ENCODE results near the gene PEPD.

The PEPD gene

GRCh38 chr19:33444562-33445441, 76.8 kb downstream of the PEPD start:
- Histone ChIP-seq H3K9ac (no peak overlapping the region), H3K4me1 (ENCODE audit: low read depth, poor library complexity, severe bottlenecking) (no peaks in the 10 kb centered on the region), H3K27ac (no peak overlapping the region), H3K4me2 (no peak overlapping the region), H3K27me3 (ENCODE audit: insufficient read depth, low read depth) (no peaks in the 10 kb centered on the region), H4K20me1 (ENCODE audit: insufficient read depth) (no peaks in the 10 kb centered on the region), H3K36me3 (ENCODE audit: insufficient read depth) (no peaks in the 10 kb centered on the region), H3K79me2 (ENCODE audit: insufficient read depth, low read depth) (no peaks in the 10 kb centered on the region), H3K4me3 (IDR thresholded peaks at IDR 0.05; ENCODE audit: insufficient read depth, low read depth, low read length) (no peak overlapping the region), H2AFZ (ENCODE audit: low read depth) (no peak overlapping the region)
- no peak for TF ChIP-seq CTCF (conservative IDR thresholded peaks at IDR 0.05; ENCODE audit: low read depth, low read length)

- no peaks in the 10 kb centered on the region for H4K20me1 ChIP-seq (ENCODE audit: insufficient read depth)
- no peak overlapping the region for H3K9ac ChIP-seq
- H3K4me1 ChIP-seq (ENCODE audit: low read depth, poor library complexity, severe bottlenecking) = no peaks in the 10 kb centered on the region
- no peak overlapping the region for H3K27ac ChIP-seq
- no peak overlapping the region for H3K4me3 ChIP-seq (IDR thresholded peaks at IDR 0.05; ENCODE audit: insufficient read depth, low read depth, low read length)
- H2AFZ ChIP-seq (ENCODE audit: low read depth) = no peak overlapping the region
- no peaks in the 10 kb centered on the region for H3K79me2 ChIP-seq (ENCODE audit: insufficient read depth, low read depth)
- H3K4me2 ChIP-seq = no peak overlapping the region
- no peak for TF ChIP-seq CTCF (conservative IDR thresholded peaks at IDR 0.05; ENCODE audit: low read depth, low read length)
- H3K27me3 ChIP-seq (ENCODE audit: insufficient read depth, low read depth) = no peaks in the 10 kb centered on the region
- no peaks in the 10 kb centered on the region for H3K36me3 ChIP-seq (ENCODE audit: insufficient read depth)
These were observed 77.7 kb downstream of the PEPD start for GRCh38 chr19:33443638-33444561.

- no peaks in the 10 kb centered on the region for H3K79me2 ChIP-seq (ENCODE audit: insufficient read depth, low read depth)
- H3K9ac ChIP-seq = no peak overlapping the region
- no peaks in the 10 kb centered on the region for H3K27me3 ChIP-seq (ENCODE audit: insufficient read depth, low read depth)
- no peak for TF ChIP-seq CTCF (conservative IDR thresholded peaks at IDR 0.05; ENCODE audit: low read depth, low read length)
- H4K20me1 ChIP-seq (ENCODE audit: insufficient read depth) = no peaks in the 10 kb centered on the region
- no peak overlapping the region for H3K4me2 ChIP-seq
- H3K4me1 ChIP-seq (ENCODE audit: low read depth, poor library complexity, severe bottlenecking) = no peaks in the 10 kb centered on the region
- no peak overlapping the region for H3K27ac ChIP-seq
- no peaks in the 10 kb centered on the region for H3K36me3 ChIP-seq (ENCODE audit: insufficient read depth)
- no peak overlapping the region for H2AFZ ChIP-seq (ENCODE audit: low read depth)
- no peak overlapping the region for H3K4me3 ChIP-seq (IDR thresholded peaks at IDR 0.05; ENCODE audit: insufficient read depth, low read depth, low read length)
These were observed 78.9 kb downstream of the PEPD start for GRCh38 chr19:33442706-33443105.

GRCh38 chr19:33441828-33442227, 79.8 kb downstream of the PEPD start:
- Histone ChIP-seq H3K4me3 (IDR thresholded peaks at IDR 0.05; ENCODE audit: insufficient read depth, low read depth, low read length) (no peak overlapping the region), H3K9ac (no peak overlapping the region), H3K36me3 (ENCODE audit: insufficient read depth) (no peaks in the 10 kb centered on the region), H3K4me2 (no peak overlapping the region), H3K27me3 (ENCODE audit: insufficient read depth, low read depth) (no peaks in the 10 kb centered on the region), H3K79me2 (ENCODE audit: insufficient read depth, low read depth) (no peaks in the 10 kb centered on the region), H4K20me1 (ENCODE audit: insufficient read depth) (no peaks in the 10 kb centered on the region), H3K4me1 (ENCODE audit: low read depth, poor library complexity, severe bottlenecking) (no peaks in the 10 kb centered on the region), H2AFZ (ENCODE audit: low read depth) (no peak overlapping the region), H3K27ac (no peak overlapping the region)
- TF ChIP-seq CTCF (conservative IDR thresholded peaks at IDR 0.05; ENCODE audit: low read depth, low read length) = no peak
